Fibroblast of mammary gland (primary cell): ENCODE measurements around the gene IRF2BPL.

Experiments
- DNase-seq: peaks from one replicate; pipeline ENCODE4 v3.0.0-alpha.2; 2010; ENCODE audit warnings: low read depth
- H3K4me3 ChIP-seq: 2 replicates; pipeline ENCODE4 v1.5.1; 2011; ENCODE audit warnings: low read depth, mild to moderate bottlenecking, low read length, moderate library complexity; ENCODE audit not compliant: control insufficient read depth
- TF ChIP-seq, protein P1 (sequence below): conservative IDR thresholded peaks from 2 replicates; pipeline ENCODE4 v1.5.1; 2011; ENCODE audit warnings: low read depth, low read length, inconsistent platforms; ENCODE audit not compliant: control insufficient read depth, insufficient read depth

The IRF2BPL gene

DNA sequence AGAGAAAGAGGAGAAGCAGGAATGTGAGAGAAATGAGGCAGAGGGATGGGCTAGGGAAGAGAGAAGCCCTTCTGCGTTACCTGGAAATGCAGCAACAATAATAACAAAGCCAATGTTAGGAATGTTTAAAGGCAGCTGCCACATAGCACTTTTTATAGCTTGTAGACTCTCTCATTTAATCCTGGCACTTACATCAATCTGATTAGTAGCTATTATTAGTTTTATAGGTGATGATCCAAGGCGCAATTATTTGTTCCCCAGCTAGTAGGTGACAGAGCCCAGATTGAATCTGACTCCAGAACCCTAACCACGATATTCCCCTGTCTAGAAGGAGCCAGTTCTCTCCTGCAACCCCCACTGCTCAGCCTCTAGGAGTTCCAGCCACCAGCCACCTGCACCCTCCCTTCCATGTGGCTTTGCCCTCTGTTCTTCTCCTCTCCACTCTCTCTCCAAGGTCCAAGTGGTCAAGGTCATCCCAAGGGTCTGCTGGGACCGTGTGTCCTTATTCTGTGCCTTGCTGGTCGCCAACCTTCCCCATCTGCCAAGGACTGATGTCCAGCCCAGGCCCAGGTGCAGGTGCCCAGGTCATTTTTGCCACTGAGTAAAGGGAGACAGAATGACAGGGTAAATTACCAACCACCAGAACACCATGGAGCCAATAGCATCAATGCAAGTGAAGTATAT lies 40.2 kb upstream of the IRF2BPL start:
- no peak overlapping the region for H3K4me3 ChIP-seq
- TF ChIP-seq, protein P1, sequence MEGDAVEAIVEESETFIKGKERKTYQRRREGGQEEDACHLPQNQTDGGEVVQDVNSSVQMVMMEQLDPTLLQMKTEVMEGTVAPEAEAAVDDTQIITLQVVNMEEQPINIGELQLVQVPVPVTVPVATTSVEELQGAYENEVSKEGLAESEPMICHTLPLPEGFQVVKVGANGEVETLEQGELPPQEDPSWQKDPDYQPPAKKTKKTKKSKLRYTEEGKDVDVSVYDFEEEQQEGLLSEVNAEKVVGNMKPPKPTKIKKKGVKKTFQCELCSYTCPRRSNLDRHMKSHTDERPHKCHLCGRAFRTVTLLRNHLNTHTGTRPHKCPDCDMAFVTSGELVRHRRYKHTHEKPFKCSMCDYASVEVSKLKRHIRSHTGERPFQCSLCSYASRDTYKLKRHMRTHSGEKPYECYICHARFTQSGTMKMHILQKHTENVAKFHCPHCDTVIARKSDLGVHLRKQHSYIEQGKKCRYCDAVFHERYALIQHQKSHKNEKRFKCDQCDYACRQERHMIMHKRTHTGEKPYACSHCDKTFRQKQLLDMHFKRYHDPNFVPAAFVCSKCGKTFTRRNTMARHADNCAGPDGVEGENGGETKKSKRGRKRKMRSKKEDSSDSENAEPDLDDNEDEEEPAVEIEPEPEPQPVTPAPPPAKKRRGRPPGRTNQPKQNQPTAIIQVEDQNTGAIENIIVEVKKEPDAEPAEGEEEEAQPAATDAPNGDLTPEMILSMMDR, result no peak
- DNase-seq, result no peak

DNA sequence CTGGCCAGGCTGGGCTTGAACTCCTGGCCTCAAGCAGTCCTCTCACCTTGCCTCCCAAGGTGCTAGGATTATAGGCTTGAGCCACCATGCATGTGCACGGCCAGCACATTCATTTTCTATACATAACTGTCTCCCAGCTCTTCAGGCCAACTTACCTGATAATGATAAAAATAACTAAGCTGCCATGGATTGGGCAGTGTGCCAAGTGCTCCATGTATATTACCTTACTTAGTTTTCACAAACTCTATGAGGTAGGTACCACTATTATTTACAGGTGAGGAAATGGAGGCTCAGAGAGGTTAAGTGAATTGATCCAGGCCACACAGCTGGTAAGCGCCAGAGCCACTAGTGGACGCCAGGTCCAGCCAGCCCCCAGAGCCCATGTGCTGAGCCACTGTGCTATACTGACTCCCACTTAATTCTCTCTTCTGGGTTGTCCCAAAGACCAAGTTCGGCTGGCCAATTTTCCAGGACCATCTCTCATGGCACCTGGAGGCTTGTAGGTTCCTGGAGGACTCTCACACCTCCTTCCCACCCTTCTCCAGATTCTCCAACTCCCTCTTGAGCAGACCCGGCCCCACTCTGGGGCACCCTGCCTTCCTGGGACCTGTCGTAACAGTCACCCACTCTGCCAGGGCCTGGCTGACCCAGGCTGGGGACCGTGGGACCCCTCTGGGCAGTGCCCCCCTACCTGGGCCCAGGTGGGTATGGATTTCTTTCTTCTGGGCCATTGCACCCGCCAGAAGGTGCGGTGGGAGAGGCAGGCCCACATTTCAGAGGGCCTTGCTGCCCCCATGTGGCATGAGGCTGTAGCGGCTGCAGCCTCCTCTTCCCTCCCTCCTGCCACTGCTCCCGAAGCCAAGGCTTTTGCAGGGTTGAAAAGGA lies 39.4 kb upstream of the IRF2BPL start:
- TF ChIP-seq, protein P1, result peak; percentile 85
- H3K4me3 ChIP-seq, result no peak overlapping the region
- DNase-seq, result peak; percentile 56

DNA sequence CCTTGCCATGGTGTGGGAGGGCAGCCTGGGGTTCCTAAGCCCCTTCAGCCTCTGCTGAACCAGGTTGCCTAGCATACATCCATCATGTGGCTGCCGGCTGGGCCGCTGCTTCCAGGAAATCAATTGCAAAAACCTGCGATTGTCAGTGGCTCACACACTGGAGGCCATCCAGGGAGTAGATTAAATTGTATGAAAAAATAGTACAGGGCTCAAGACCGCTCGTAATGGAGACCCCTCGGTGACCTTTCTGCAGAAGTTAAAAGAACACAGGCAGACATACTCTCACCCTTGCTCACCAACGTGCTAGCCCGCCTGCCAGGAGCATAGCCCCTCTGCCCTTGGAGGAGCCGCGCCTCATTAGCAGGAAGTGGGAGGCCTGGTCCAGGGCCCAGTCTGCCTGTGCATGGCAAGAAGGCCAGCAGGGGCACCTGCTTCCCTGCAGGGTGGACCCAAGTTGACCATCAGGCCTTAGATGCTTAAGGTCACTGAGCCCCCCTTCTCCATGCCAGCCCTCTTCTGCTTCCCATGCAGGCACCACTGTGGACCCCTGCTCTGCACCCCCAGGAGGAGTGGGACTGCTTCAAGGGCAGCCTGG lies 38.2 kb upstream of the IRF2BPL start:
- H3K4me3 ChIP-seq, result no peak overlapping the region
- no peak for DNase-seq
- TF ChIP-seq, protein P1, result no peak

DNA sequence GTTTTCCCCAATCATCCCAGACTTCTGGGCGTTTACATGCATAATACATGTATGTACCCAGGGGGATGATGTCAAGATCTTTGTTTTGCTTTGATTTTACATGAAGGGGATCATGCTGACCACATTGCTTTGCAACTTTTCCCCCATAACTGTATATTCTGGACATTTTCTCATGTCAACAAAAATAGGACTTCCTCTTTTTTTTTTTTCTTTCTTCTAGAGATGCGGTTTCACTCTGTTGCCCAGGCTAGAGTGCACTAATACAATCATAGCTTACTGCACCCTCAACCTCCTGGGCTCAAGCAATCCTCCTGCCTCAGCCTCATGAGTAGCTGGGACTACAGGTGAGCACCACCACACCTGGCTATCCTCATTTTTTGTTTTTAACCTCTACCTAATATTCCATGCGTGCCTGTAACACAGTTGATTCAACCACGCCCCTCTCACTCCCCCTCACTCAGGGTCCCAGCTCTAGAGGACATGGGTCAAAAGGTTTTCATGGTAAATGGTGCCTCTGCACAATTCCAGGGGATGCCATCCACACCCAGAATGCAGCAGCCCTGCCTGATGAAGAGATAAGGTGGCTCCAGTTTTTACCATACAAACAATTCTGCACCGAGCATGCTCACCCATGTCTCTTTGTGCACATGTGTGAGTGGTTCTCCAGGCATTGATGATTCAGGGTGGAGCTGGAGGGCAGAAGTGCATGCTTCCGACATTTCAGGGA lies 37.5 kb upstream of the IRF2BPL start:
- no peak overlapping the region for H3K4me3 ChIP-seq
- TF ChIP-seq, protein P1, result no peak
- no peak for DNase-seq

DNA sequence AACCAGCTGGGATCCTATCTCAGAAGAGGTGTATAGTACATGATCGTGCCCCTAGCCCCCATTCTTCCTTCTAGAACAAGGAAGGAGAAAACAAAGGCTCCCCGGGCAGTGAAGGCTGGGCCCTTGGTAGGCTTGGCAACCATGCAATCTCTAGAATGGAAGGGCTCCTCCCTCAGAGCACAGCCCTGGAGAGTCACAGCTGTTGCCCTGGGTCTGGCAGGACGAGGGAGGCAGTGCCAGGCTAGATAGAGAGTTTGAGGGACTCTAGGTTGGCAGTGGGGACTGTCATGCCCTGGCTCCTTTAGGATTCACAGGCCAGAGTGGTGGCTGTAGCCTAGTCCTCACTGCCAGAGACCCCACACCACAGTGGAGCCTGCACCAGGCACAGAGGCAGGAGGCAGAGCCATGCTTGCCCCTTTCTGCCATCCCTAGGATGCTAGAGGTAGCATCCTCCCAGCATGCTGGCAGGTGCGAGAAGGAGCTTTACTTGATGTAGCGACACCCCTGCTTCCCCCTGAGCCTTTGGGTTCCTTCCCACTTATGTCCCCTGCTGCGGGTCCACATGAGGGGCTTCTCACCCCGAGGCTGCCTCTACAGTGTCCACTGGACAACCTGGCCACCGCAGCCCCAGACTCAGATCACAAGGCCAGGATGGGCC lies 36.1 kb upstream of the IRF2BPL start:
- no peak overlapping the region for H3K4me3 ChIP-seq
- TF ChIP-seq, protein P1, result no peak
- no peak for DNase-seq
